GM21526 (cell line): ENCODE measurements around the gene PTCH1.
A peak's percentile ranks its signal among the peaks of the same experiment; 100 is the strongest.

ENCODE experiments used
- ATAC-seq: cut with Tn5 transposase; IDR thresholded peaks from one replicate; pipeline ENCODE4 v1.9.1; 2021; ENCODE audit warnings: moderate library complexity; ENCODE audit not compliant: unreplicated experiment, low FRiP score

PTCH1 gene

DNA sequence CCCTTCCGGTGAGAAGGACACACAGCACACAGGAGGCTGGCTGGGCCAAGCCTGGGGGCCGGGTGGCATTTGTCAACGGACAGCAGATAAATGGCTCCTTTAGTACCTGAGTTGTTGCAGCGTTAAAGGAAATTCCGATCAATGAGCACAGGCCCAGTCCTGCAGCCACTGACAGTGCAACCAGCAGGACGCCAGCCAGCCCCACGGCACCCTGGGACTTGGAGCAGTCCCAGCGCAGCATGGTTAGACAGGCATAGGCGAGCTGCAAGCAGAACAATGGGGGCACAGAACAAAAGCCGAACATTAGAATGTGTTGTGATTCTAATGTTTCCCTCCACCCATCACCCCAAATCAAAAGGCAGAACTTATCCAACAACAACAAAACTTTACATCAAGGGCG lies 39.3 kb downstream of the PTCH1 start:
- ATAC-seq, result no peak

DNA sequence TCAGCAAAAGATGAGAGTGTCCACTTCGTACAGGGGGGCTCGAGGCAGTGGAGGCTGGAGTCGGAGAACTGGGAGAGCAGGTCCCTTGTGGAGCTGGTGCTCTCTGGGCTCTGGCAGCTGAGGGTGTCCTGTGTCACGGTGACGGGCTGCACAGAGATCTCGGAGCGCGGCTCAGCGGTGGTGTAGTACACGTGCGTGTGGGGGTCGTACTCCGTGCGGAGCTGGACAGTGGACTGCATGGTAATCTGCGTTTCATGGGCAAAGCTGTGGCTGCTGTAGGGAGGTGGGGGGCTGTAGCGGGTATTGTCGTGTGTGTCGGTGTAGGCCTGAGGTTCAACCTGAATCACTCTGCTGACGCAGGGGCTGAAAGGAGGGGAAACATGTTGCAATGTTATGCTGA lies 48.0 kb downstream of the PTCH1 start:
- no peak for ATAC-seq

DNA sequence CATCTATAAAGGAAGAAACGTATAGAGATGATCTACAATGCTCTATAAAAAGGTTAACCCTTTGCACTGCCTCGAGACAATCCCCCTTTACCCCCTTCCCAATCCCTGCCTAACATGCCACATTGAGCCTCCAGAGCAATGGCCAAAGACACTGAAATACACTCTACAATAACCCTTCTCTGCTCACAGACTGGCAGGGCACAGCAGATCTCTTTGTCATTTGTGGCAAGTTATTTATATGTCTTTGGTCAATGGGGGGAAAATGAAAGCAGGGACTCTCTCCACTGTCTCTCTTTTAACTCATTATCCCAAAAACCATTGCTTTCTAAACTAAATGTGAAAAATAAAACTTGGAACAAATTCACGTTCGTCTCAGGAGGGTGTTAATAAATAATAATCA lies 51.7 kb downstream of the PTCH1 start:
- ATAC-seq, result no peak

GRCh38 chr9:95463148-95464060 lies 53.4 kb downstream of the PTCH1 start:
- peak; percentile 10 for ATAC-seq

GRCh38 chr9:95462249-95463147 lies 54.3 kb downstream of the PTCH1 start:
- peak; percentile 95 for ATAC-seq

GRCh38 chr9:95461448-95462248 lies 55.1 kb downstream of the PTCH1 start:
- no peak for ATAC-seq

GRCh38 chr9:95460518-95461164 lies 56.1 kb downstream of the PTCH1 start:
- no peak for ATAC-seq

GRCh38 chr9:95459851-95460517 lies 56.8 kb downstream of the PTCH1 start:
- no peak for ATAC-seq

DNA sequence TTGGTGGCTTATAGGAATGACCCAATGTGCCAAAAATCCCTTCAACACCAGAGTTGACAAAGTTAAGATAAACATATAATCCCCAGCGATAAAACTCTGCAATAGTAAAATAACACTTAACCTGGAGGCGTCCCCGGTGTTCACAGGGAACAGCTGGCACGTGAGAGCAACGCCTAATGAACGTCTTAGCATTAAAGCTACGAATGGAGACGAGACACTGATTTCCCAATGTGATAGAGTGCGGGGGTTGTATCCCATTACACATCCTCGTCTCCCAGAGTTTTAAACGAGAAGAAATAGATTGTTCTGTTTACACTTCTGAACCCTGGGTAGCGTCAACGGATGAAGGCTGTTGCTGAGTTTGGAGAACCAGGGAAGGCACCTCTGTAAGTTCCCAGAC lies 57.6 kb downstream of the PTCH1 start:
- ATAC-seq, result no peak

GRCh38 chr9:95458666-95459065 lies 58.1 kb downstream of the PTCH1 start:
- no peak for ATAC-seq

DNA sequence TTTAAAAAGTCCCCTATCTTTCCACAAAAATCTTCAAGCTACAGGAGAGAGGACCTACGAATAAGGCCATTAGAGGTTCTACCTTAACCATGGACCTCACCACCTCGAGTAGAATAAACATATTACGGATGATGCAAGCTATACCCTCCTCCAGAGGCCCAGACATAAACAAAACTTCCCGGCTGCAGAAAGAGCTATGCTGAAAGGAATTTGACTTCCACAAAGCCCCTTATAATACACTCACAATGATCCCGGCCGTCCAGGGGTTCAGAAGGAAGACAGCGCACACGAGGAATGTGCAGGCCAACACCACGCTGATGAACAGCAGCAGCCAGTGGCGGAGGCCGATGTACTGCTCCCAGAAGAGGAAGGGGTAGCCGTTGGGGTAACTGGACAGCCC lies 59.0 kb downstream of the PTCH1 start:
- ATAC-seq, result no peak

- ATAC-seq, result no peak
Measured at GRCh38 chr9:95455714-95456113, 61.1 kb downstream of the PTCH1 start.

- no peak for ATAC-seq
Measured at GRCh38 chr9:95452176-95452575, 64.6 kb downstream of the PTCH1 start.

- ATAC-seq, result no peak
Measured at GRCh38 chr9:95451065-95451426, 65.7 kb downstream of the PTCH1 start.

DNA sequence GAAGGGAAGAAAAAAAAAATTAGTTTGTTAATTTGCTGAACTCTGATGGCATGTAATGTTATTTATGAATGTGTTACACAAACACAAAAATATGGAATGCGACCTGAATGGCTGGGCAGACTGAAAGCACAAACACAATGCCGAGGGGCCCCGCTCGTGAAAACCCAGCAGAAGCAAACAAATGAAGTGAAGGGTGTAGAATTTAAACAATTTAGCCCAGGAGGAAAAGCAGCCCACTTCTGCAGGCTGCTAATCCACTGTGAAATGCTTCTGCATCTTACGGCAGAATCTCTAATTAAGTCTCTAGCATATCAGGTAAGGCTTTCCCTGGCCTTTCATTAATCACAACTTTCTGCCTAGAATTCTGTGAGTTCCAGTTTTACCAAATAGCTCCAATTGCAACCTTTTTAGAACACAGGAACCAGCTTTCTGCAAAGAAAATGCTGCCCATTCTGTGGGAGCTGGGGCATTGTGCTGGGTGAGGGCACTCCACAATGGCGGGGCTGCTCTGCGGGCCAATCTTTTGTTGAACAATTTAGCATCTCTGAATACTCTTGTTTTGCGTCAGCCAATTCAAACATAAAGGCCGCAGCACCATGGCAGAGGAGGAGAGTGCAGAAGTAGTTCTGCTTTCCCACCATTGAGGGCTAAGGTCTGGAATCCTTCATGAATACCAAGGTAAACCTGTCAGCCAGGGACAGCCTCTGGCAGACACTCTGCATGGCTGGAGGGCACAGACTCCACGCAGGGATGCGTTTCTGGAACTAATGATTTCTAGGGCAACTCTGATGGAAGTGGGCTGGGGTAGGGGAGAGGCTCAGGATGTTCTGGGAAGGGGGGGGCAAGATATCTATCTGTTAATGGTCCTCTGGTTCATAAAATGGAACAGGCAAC lies 66.4 kb downstream of the PTCH1 start:
- no peak for ATAC-seq

GRCh38 chr9:95449016-95449415 lies 67.8 kb downstream of the PTCH1 start:
- ATAC-seq, result no peak

DNA sequence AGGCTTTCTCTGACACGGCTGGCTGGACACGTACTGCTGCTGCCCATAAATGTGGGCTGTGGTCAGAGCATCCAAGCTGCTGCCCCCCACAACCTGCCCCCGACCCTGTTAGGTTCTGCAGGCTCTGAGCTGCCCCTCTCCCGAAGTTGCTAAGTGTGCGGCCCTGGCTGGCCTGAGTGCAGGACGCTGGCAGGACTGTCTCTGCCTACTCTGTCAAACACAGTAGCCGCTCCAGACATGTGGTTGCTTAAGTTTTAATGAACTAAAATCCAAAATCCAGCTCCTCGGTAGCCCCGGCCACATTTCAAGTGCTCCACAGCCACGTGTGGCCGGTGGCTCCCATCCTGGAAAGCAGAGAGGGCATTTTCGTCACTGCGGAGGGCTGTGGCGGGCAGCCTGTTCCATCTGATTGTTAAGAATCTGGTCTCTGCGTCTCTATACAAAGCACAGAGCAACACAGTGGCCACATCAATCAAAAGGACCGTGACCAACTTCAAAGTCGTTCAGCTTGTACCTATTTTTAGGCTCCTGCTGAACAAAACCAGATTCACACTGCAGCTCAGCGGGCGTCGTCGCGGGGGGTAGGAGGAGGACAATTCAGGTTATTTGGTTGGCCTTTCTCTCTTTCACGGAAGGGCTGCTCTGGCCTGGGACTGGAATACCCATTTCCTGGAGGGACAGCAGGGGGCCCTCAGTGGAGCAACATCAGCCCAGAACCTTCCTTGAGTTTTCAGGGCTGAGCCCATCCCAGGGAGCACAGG lies 68.9 kb downstream of the PTCH1 start:
- ATAC-seq, result no peak

DNA sequence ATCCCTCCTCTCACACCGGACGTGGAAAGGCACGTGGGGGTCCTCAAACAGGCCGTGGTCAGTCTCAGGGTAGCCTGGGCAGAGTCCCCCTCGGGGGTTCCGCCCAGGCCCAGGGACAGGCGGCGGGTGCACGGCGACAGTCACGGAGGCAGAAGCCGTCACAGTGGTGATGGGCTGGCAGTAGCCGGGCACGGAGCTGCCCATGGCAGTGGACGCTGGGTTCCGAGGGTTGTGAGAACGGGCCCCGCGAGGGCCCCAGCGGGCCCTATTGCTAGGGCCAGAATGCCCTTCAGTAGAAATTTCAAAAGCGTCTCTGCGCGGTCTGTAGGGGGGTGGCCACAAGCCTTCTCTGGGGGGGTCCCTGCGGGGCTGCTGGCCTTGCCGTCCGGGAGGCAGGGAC lies 69.8 kb downstream of the PTCH1 start:
- ATAC-seq, result no peak
